Testis (tissue), 3 donors: Measurements from ENCODE around the gene CDH4. TPM values are rescaled to one million over a fixed set of nuclear protein-coding genes. Genes with fewer than 3 reads are reported as not detected.

Source experiments
- DNase-seq: peaks from one replicate; pipeline ENCODE4 v3.0.0-alpha.2; 2019
- H3K27ac ChIP-seq, 2 donors: fragments of 200-600 bp; sonication (generic); one replicate each; pipeline ENCODE4 v1.5.1; 2019
- H3K27me3 ChIP-seq: fragments of 200-600 bp; sonication (generic); one replicate; pipeline ENCODE4 v1.5.1; 2019
- H3K36me3 ChIP-seq: fragments of 200-600 bp; sonication (generic); one replicate; pipeline ENCODE4 v1.5.1; 2017; ENCODE audit warnings: low read depth; ENCODE audit errors: missing control alignments
- H3K4me1 ChIP-seq: fragments of 200-600 bp; sonication (generic); one replicate; pipeline ENCODE4 v1.5.1; 2019
- H3K4me3 ChIP-seq, 2 donors: fragments of 200-600 bp; sonication (generic); one replicate each; pipeline ENCODE4 v1.5.1; 2017 to 2019
- H3K9me3 ChIP-seq: fragments of 200-600 bp; sonication (generic); one replicate; pipeline ENCODE4 v1.5.1; 2017
- POLR2A ChIP-seq: fragments of 450-650 bp; IDR thresholded peaks from one replicate; pipeline ENCODE4 v1.6.1; 2017; ENCODE audit warnings: antibody characterized with exemption, mild to moderate bottlenecking, moderate library complexity
- WGBS, 2 donors: methylation state at CpG; one replicate each; pipeline ENCODE4 v1.1.5; 2018; 5-methylcytosine and 5-hydroxymethylcytosine counted together
- intact Hi-C: fragments of 100-400 bp; cut with DNase I; formaldehyde crosslinking; loops from one replicate; pipeline ENCODE4 v1.15.1; 2023; ENCODE audit warnings: low total_unique reads
- polyA plus RNA-seq: library from polyadenylated mRNA; stranded (reverse); fragments of 350-450 nt; fragmentation: Illumina TruSeq; extraction: RNeasy Lipid Tissue Mini Kit (QIAGEN cat#74804); gene quantifications from one replicate; pipeline ENCODE4 v1.2.3, GENCODE V29; 2014; ENCODE audit warnings: low read depth, low replicate concordance; ENCODE audit not compliant: insufficient read depth
- total RNA-seq, 2 donors: library from RNA; depleted of rRNA; stranded (reverse); fragments of >200 nt; gene quantifications; one replicate each; pipeline ENCODE4 v1.2.3, GENCODE V29; 2016
- TF ChIP-seq, protein P1 (sequence below), 3 experiments: fragments of 450-650 bp in 2 of 3; fragments of 200-600 bp in 1 of 3; sonication (generic) in 1 of 3; IDR thresholded peaks; one replicate each; pipeline ENCODE4 v1.5.1; 2016 to 2019; ENCODE audit warnings: antibody characterized with exemption in 3 of 3, mild to moderate bottlenecking in 2 of 3, moderate library complexity in 1 of 3

Gene CDH4
- total and polyA plus RNA-seq, 3 donors from 2014 or later = 1.4 to 3.3 (median 1.9) TPM

DNA sequence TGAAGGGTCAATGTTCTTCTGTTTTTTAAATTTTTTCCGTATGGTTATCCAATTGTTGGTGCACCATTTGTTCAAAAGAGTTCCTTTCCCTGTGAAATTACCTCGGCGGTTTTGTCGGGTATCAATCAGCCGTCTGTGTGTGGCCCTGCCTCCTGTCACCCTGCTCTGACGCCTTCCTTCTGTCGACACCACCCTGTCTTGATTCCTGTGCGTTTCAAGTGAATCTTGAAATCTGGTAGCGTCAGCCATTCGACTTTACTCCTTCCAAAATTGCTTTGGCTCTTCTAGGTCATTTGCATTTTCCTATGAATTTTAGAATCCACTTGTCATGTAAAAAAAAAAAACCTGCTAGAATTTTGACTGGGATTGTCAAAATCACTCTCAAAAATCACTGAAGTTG lies 181.1 kb downstream of the CDH4 start:
- H3K27me3 ChIP-seq = no peaks in the 10 kb centered on the region
- no peaks in the 10 kb centered on the region for H3K36me3 ChIP-seq
- intact Hi-C loops = no loop called here
- WGBS, 2 donors = 60 to 70% methylated on average over 10 of the region's 10 CpGs
- TF ChIP-seq, protein P1, sequence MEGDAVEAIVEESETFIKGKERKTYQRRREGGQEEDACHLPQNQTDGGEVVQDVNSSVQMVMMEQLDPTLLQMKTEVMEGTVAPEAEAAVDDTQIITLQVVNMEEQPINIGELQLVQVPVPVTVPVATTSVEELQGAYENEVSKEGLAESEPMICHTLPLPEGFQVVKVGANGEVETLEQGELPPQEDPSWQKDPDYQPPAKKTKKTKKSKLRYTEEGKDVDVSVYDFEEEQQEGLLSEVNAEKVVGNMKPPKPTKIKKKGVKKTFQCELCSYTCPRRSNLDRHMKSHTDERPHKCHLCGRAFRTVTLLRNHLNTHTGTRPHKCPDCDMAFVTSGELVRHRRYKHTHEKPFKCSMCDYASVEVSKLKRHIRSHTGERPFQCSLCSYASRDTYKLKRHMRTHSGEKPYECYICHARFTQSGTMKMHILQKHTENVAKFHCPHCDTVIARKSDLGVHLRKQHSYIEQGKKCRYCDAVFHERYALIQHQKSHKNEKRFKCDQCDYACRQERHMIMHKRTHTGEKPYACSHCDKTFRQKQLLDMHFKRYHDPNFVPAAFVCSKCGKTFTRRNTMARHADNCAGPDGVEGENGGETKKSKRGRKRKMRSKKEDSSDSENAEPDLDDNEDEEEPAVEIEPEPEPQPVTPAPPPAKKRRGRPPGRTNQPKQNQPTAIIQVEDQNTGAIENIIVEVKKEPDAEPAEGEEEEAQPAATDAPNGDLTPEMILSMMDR (IDR thresholded peaks at IDR 0.05) = no peak
- no peak for TF ChIP-seq POLR2A
- H3K4me3 ChIP-seq = no peak overlapping the region
- H3K27ac ChIP-seq = no peak overlapping the region
- H3K9me3 ChIP-seq = no peaks in the 10 kb centered on the region
- no peak for DNase-seq
- peaks cover 7% of the 10 kb centered on the region for H3K4me1 ChIP-seq

DNA sequence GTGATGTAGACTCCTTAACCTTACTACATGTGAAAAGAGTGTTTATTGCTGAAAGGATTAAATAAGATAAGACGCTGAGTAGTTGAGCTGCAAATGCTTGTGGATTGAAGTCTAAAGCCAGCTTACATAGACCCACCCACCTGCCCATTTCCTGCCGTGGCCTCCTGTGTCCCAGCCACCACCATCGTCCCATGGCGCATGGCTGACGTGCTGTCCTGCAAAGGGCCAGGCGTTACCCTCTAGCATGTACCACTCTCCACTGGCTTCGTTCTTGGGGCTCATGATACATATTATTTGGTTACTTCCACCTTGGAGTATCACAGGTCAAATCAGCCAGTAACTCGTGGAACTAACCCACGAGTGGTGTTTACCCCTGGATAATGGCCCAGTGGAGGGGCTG lies 181.8 kb downstream of the CDH4 start:
- H3K27ac ChIP-seq = no peak overlapping the region
- WGBS, 2 donors = 79 to 82% methylated on average over 8 to 9 of the region's 9 CpGs
- no peak overlapping the region for H3K4me3 ChIP-seq
- TF ChIP-seq POLR2A = no peak
- TF ChIP-seq, protein P1 (IDR thresholded peaks at IDR 0.05) = no peak
- DNase-seq = no peak
- intact Hi-C loops = no loop called here
- H3K27me3 ChIP-seq = no peaks in the 10 kb centered on the region
- H3K36me3 ChIP-seq = no peaks in the 10 kb centered on the region
- H3K4me1 ChIP-seq = peaks cover 7% of the 10 kb centered on the region
- no peaks in the 10 kb centered on the region for H3K9me3 ChIP-seq

DNA sequence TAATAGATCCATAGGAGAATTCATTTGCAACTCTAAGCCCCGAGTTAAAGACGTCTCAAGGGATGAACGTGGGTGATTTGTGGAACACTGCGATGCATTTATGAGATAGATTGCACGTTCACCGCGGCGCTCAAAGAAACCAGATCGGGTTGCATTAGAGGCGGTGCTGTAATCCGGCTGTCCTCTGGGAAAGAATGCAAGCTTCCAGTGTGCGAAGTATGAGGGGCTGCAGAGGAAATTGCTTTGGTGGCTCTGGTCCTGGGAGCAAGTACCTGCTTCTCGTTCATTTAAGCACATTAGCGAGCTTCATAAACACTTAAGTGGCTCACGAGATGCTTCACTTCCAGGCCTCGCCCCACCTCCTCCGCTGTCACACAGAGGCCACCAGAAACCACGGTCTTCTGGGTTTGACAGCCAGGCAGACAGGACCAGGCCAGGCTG lies 182.3 kb downstream of the CDH4 start:
- TF ChIP-seq, protein P1 (IDR thresholded peaks at IDR 0.05) = no peak
- TF ChIP-seq POLR2A = no peak
- 53 to 56% methylated on average over 16 to 18 of the region's 18 CpGs for WGBS, 2 donors

DNA sequence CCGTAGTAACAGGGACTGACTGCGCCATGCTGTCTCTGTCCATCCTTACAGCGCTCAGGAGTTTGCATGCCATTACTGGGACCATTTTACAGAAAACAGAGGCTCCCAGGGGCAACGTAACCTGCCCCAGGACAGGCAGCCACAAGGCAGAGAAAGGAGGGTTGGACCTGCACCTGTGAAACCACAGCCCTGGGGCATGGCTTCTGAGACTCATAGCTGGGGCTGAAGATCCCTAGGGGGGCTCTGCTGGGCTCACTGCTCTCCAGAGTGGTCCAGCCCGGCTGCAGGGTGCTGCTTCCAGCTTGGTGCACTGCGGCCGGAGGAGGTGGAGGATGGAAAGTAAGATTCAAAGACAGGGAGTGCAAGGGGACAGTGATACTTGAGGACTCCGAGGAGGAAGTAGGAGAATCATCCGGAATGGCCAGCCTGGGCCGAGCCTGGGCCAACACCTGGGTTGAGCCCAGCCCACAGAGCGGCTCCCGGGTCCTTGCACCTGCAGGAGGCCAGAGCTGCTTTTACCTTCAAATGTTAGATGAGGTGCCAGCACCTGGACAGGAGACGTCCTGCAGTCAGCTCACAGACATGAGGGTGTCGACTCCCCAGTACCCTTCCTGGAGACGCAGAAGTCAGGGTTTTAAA lies 183.2 kb downstream of the CDH4 start:
- no peak for DNase-seq
- H3K27ac ChIP-seq = no peak overlapping the region
- H3K4me3 ChIP-seq = no peak overlapping the region
- WGBS, 2 donors = 88 to 89% methylated on average over 12 to 15 of the region's 15 CpGs
- H3K9me3 ChIP-seq = no peaks in the 10 kb centered on the region
- no peaks in the 10 kb centered on the region for H3K27me3 ChIP-seq
- TF ChIP-seq POLR2A = no peak
- TF ChIP-seq, protein P1 (IDR thresholded peaks at IDR 0.05) = no peak
- H3K36me3 ChIP-seq = no peaks in the 10 kb centered on the region
- intact Hi-C loops = no loop called here
- peaks cover 7% of the 10 kb centered on the region for H3K4me1 ChIP-seq

More for the DNA sequence above, 182.3 kb downstream of the CDH4 start:
- Histone ChIP-seq H3K4me1 (peaks cover 7% of the 10 kb centered on the region), H3K4me3 (no peak overlapping the region), H3K27ac (no peak overlapping the region), H3K9me3 (no peaks in the 10 kb centered on the region), H3K36me3 (no peaks in the 10 kb centered on the region), H3K27me3 (no peaks in the 10 kb centered on the region)
- no peak for DNase-seq
- intact Hi-C loops = no loop called here

DNA sequence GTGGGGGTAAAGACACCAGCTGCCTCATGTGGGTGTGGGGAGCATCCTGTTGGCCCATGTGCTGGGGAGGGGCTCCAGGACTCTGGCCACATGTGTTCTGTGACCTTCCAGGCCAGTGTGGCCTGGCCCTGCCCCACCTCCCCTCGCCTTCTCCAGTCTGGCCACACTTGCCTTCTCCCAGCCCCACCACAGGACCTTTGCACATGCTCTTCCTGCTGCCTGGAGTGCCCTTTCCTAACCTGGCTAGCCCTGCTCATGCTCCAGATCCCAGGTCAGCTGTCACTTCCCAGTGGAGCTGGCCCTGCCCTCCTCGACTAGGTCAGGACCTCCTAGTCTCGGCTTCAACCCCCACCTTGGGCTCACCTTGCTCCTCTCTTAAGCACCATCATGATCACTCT lies 183.8 kb downstream of the CDH4 start:
- no peak for DNase-seq
- no peaks in the 10 kb centered on the region for H3K27me3 ChIP-seq
- intact Hi-C loops = no loop called here
- H3K9me3 ChIP-seq = no peaks in the 10 kb centered on the region
- WGBS, 2 donors = 72 to 84% methylated on average over 3 of the region's 3 CpGs
- TF ChIP-seq, protein P1 (IDR thresholded peaks at IDR 0.05) = no peak
- TF ChIP-seq POLR2A = no peak
- no peak overlapping the region for H3K4me3 ChIP-seq
- no peak overlapping the region for H3K27ac ChIP-seq
- peaks cover 7% of the 10 kb centered on the region for H3K4me1 ChIP-seq
- H3K36me3 ChIP-seq = no peaks in the 10 kb centered on the region
